8988T (cell line): ENCODE measurements around the gene OPN5.
A peak's percentile ranks its signal among the peaks of the same experiment; 100 is the strongest.
"Not testable (repeated sequence)": the region's sequence is repeated elsewhere in the genome, so short reads cannot be mapped to it uniquely, and the experiment has no call there.

Experiments
- DNase-seq: peaks from one replicate; pipeline ENCODE4 v3.0.0; 2011

OPN5 gene

DNA sequence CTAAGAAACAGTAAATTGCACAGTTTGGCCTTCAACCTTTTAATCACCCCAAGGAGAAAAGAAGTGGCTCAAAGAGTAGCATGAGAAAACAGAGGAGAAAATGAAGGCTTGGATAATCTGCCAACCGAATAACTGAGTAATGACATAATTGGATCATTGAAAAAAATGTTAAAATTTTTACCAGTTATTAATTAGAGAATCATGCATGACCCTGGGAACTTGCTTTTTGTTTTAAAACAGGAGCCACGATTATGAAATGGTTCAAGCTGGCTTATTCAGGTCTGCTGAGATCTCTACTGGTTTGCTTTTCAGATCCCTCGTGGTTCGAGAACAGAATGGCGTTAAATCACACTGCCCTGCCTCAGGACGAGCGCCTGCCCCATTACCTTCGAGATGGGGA lies at the start of gene OPN5:
OPN5 (plus strand) TSS at position 301 of the 400 bp plus-strand sequence; CDS start at position 336, 35 bp downstream.
- no peak for DNase-seq

GRCh38 chr6:47733879-47734558 lies 47.8 kb upstream of the OPN5 start:
- no peak for DNase-seq

- no peak for DNase-seq
Observed at GRCh38 chr6:47734831-47735481, 46.9 kb upstream of the OPN5 start.

DNA sequence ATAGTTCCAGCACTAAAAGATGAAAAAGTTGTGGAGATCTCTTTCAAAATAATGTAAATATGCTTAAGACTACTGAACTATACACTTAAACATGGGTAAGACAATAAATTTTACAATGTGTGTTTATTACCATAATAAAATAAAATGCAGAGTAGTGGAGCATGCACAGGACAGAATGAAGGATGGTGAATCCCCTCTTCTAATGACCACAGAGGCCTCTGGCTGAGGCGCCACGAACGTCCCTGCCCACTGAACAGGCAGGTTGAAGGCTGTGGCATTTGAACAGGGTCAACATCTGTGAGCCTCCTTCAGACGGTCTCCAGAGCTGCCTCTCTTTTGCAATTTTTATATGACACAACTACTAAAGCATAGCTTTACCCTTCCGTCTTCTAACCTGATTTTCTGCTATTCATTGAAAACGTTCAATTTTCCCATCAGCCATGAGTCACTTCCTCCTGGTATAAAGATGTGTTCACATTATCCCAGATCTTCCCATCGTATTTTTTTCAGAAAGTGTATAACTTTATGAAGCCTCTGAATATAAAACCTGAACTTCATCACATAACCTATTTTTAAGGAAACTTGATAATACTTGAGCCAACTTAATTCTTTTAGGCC lies 45.6 kb upstream of the OPN5 start:
- no peak for DNase-seq

DNA sequence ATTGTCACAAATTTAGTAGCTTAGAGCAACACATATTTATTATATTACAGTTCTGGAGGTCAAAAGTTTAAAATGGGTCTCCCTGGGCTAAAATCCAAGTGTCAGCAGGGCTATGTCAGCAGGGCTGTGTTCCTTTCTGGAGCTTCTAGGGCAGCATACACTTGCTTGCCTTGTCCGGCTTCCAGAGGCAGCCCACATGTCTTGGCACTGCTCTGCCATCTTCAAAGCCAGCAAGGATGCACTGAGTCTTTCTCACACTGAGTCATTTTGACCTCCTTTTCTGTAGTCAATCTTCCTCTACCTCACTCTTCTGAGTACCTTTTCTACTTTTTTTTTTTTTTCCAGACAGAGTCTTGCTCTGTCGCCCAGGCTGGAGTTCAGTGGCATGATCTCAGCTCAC lies 44.4 kb upstream of the OPN5 start:
- DNase-seq, result no peak

DNA sequence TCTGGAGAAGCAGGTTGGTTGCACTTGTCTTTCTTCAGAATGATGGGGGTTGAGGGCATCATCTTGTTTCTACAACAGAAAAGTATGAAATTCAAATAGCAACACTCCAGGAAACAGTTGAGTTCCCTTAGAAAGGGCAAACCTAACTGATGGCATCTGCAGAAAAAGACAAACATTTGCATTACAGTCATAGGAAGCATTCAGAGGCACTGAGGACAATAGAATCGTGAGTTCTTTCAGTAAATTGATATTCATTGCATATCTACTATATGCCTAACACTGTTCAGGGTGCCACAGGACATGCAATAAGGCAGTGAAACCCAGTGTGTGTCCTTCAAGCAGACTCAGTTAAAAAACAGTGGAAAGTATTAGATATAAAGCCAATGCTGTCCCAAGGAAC lies 41.1 kb upstream of the OPN5 start:
- no peak for DNase-seq

DNA sequence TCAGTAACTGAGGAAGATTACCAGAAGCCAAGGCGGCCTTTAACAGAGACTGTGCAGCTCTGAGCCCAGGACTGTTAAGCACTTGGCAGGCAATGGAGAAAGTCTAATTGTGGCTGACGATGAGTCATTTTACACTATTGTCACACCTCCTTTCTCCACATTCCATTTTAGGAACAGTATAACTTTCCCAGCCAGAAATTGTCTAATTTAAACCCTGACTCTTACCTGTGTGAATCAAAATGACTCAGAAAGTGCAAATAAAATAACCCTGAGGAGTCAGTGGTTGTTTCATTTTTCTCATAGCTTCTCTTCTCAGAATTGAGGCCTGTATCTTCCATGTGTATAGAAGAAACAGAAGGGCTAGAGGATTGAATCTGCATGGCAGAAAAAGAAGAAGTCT lies 40.0 kb upstream of the OPN5 start:
- DNase-seq, result no peak

GRCh38 chr6:47743744-47744143 lies 38.1 kb upstream of the OPN5 start:
- no peak for DNase-seq

DNA sequence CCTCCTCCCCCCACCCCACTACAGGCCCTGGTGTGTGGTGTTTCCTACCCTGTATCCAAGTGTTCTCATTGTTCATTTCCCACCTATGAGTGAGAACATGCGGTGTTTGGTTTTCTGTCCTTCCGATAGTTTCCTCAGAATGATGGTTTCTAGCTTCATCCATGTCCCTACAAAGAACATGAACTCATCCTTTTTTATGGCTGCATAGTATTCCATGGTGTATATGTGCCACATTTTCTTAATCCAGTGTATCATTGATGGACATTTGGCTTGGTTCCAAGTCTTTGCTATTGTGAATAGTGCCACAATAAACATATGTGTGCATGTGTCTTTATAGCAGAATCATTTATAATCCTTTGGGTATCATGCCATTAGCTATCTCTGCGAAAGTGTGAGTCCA lies 36.6 kb upstream of the OPN5 start:
- DNase-seq, result not testable (repeated sequence)

DNA sequence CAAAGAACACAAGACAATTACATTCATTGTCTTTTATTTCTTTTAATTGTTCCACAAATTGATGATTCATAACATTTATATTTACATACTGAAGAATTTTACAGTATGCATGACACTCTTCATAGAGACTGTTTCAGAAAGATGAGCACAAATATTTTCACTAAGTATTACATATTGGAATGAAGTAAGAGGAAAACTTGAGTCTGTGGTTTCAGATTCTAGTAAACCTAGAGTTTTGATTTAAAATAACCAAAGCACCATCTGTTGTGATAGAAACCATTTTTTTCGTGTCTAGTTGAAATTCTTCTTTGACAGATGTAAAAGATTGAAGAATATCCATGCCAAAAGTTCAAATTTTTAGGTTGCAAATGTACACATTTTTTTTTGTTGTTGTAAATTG lies 32.1 kb upstream of the OPN5 start:
- no peak for DNase-seq

GRCh38 chr6:47752801-47753200 lies 29.0 kb upstream of the OPN5 start:
- no peak for DNase-seq

DNA sequence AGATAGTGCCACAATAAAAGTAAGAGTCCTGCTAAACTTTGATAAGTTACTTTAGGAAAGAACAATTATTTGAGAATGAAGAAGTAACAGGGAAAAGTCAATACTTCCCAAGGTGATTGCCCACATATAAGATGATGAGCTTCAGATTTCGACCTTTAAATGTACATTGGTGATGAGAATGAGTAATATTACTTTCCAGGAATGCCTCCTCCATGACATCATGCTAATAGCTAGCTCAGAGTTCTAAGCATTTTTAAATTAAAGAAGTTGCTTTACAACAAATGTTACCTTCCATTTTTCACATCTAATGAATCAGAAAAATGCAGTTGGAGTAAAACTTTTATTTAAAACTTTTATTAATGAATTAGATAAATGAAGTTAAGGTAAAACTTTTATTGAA lies 22.5 kb upstream of the OPN5 start:
- no peak for DNase-seq

DNA sequence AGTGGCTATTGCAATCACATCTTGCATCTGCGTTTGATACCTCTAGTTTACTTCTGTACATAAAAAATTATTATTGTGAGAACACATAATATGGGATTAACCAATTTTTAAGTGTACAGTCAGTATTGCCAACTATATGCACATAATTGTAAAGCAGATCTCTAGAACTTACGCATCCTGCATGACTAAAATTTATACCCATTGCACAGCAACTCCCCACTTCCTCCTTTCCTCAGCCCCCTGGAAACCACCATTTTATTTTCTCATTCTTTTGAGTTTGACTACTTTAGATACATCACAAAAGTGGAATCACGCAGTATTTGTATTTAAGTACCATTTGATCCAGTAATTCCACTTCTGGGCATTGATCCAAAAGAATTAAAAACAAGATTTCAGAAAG lies 19.3 kb upstream of the OPN5 start:
- DNase-seq, result no peak

DNA sequence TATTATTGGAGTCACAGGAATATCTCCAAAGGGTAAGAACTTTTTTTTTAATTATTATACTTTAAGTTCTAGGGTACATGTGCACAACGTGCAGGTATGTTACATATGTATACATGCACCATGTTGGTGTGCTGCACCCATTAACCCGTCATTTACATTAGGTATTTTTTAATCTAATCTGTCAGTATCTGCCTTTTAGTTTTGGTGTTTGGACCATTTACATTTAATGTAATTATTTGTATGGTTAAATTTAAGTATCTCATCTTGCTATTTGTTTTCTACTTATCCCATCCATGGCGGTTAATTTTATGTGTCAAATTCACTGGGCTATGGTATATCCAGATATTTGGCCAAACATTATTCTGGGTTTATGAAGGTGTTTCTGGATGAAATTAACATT lies 15.4 kb upstream of the OPN5 start:
- no peak for DNase-seq

- no peak for DNase-seq
Observed at GRCh38 chr6:47767102-47767501, 14.7 kb upstream of the OPN5 start.

GRCh38 chr6:47769982-47770381 lies 11.8 kb upstream of the OPN5 start:
- no peak for DNase-seq

GRCh38 chr6:47772359-47772758 lies 9.5 kb upstream of the OPN5 start:
- no peak for DNase-seq

- no peak for DNase-seq
Observed at GRCh38 chr6:47773005-47773404, 8.8 kb upstream of the OPN5 start.

DNA sequence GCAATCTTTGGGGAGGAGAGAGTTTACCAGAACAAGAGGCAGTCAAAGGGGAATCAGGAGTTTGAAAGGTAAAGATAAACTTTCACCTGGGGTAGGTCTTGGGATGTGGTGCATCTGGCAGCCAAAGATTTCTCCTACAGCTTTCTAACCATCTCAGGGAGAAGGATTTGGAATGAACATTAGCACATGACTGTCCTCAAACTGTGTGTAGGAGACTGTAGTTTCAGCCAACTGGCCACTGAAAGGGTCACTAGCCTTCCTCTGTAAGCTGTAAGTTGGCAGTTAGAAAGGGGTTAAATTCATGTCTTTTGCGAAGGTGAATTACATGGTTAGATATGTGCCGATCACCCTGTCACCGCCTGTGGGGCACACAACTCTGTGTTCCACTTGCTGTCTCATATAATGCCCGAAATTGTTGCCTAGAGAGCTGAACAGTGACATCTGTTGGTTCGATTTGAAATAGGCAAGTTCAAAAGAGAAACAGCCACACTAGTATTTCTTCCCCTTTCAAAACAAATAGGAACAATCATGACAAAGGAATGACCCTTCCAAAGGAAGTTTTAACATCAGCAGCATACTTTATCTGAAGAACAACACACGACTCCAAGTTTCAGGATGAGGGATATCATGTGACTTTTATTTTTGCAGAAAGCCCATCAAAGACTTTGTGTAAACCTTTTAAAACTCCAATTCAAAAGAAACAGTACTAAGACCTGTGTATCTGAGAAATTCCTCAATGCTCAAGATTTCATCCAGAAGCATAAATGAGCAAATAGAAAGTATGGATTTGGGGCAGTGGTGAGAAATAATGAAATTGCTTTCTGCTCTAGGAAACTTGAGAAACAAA lies 1.1 kb upstream of the OPN5 start:
- DNase-seq, result no peak

- DNase-seq, result no peak
Observed at GRCh38 chr6:47785182-47785581, 3.4 kb downstream of the OPN5 start.

DNA sequence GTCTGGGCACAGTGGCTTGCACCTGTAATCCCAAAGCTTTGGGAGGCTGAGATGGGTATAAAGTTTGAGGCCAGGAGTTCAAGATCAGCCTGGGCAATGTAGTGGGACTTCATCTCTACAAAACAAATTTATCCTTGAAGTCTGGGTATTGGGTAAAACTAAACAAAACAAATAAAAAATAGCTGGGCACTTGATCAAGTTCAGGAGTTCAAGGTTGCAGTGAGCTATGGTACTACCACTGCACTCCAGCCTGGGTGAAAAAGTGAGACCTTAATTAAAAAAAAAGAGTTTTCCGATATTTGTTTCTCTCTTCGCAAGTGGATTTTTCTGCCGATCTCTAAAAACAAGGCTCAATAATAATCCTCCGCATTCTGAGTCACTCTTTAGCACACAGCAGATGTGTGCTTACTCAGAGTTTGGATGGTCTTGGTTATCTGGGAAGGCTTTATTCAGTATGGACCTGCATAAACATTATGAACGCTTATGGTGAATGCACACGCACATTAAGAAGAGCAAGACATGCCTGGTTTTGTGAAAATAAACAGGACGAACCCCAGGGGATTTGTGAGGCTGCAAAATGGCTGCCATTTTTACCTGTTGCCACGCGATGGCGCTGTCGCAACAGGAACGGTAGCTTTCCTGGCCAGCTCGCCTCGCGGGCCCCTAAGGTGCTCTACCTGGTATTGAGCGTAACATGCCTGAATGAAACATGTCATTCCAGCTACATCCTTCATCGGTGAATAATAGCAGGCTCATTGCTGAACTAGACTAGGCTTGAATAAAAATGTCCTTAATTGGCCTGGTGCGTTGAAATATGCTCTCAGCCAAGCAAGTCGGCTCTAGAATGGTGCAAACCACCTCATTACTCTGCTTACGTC lies 6.0 kb downstream of the OPN5 start:
- DNase-seq, result peak; percentile 11

- no peak for DNase-seq
Observed at GRCh38 chr6:47788498-47788884, 6.7 kb downstream of the OPN5 start.

DNA sequence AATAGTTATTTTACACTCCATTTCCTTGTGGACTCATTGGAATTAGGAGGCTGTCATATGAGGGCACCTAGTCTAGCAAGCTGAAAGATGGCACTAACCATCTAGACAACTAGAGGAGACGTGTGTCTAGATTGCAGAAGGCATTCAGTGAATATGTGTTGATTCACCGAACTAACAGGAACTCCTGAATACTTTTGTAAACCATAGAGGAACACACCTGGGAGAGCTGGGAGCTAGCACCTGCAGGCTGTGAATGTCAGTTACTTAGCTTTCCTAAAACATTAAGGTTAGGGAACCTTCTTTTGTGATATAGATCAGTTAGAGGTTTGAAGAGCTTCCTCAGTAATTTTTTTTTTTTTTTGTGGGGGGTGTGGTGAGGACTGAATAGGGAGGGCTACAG lies 7.7 kb downstream of the OPN5 start:
- no peak for DNase-seq
